Choroid plexus epithelial cell (primary cell): ENCODE data around the gene PRAC1.
"Not testable (repeated sequence)": the region's sequence is repeated elsewhere in the genome, so short reads cannot be mapped to it uniquely, and the experiment has no call there.

Experiments
- DNase-seq: peaks from one replicate; pipeline ENCODE4 v3.0.0-alpha.2; 2010; ENCODE audit warnings: low read depth
- H3K4me3 ChIP-seq: 2 replicates; pipeline ENCODE4 v1.5.1; 2011; ENCODE audit warnings: low read depth, mild to moderate bottlenecking, control low read depth, low read length, moderate library complexity
- TF ChIP-seq, protein P1 (sequence below): conservative IDR thresholded peaks from 2 replicates; pipeline ENCODE4 v1.5.1; 2011; ENCODE audit warnings: low read depth, mild to moderate bottlenecking, control low read depth, inconsistent platforms, low read length, moderate library complexity

Gene PRAC1

DNA sequence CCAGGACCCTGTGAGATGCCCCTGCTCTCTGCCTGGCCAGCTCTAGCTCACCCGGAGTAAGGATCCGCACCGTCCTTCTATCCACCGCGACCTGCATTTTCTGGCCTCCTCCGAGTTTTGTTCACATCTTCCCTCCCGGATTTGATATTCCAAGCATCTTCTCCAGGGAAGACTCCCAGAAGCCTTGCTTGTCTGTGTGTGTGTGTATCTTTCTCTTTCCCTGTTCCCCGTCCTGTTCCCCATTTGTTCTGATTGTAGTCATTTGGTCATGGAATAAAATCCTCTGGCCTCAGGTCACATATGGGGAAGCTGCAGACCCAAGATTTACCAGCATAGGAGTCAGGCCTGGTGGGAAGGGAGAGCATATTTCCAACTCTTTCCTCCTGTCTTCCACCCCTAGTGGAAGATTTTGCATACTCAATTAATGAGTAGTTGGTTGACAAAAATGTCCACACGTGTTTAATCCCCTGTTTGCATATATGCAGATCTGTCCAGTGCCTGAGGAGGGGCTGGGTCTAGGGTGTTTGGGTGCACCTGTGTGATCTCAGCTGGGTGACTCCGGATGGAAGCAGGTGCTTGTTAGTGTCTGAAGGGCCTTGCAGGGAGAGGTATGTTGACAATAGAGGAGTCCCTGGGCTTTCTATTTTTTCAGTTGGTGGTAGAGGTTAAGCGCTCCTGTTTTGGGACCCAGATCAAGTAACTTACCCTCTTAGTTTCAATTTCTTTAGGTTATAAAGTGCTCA is 1.9 kb downstream of the PRAC1 start:
- DNase-seq: no peak
- TF ChIP-seq, protein P1, sequence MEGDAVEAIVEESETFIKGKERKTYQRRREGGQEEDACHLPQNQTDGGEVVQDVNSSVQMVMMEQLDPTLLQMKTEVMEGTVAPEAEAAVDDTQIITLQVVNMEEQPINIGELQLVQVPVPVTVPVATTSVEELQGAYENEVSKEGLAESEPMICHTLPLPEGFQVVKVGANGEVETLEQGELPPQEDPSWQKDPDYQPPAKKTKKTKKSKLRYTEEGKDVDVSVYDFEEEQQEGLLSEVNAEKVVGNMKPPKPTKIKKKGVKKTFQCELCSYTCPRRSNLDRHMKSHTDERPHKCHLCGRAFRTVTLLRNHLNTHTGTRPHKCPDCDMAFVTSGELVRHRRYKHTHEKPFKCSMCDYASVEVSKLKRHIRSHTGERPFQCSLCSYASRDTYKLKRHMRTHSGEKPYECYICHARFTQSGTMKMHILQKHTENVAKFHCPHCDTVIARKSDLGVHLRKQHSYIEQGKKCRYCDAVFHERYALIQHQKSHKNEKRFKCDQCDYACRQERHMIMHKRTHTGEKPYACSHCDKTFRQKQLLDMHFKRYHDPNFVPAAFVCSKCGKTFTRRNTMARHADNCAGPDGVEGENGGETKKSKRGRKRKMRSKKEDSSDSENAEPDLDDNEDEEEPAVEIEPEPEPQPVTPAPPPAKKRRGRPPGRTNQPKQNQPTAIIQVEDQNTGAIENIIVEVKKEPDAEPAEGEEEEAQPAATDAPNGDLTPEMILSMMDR: no peak
- H3K4me3 ChIP-seq: no peak overlapping the region

DNA sequence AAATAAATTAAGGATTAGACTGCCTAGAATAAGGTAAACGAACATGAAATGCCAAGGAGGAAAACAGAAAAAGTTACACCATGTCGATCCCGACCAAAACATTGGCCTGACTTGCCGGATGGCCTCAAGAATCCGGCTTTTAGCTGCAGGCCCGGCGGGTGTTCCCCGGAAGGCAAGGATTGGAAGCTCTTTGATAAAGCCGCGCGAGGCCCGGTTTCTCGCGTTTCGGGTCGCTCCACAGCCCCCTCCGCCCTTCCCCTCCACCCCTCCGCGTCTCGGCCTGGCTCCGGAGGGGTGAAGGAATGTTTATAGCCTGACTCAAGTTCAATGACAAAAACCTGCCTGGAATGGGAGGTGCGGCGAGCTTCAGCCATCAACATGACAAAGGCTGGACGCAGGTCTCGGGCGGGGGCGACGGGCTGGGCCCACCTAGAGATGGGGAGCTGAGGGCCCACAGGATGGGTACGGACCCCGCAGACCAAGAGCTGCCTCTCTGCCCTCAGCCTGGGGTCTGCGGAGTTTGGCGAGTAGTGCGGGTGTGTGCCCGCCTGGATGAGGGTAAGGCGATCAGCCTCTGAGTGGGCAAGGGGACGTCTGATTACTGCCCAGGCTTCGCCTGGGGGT is 2.6 kb downstream of the PRAC1 start:
- DNase-seq: no peak
- TF ChIP-seq, protein P1: no peak
- no peak overlapping the region for H3K4me3 ChIP-seq

DNA sequence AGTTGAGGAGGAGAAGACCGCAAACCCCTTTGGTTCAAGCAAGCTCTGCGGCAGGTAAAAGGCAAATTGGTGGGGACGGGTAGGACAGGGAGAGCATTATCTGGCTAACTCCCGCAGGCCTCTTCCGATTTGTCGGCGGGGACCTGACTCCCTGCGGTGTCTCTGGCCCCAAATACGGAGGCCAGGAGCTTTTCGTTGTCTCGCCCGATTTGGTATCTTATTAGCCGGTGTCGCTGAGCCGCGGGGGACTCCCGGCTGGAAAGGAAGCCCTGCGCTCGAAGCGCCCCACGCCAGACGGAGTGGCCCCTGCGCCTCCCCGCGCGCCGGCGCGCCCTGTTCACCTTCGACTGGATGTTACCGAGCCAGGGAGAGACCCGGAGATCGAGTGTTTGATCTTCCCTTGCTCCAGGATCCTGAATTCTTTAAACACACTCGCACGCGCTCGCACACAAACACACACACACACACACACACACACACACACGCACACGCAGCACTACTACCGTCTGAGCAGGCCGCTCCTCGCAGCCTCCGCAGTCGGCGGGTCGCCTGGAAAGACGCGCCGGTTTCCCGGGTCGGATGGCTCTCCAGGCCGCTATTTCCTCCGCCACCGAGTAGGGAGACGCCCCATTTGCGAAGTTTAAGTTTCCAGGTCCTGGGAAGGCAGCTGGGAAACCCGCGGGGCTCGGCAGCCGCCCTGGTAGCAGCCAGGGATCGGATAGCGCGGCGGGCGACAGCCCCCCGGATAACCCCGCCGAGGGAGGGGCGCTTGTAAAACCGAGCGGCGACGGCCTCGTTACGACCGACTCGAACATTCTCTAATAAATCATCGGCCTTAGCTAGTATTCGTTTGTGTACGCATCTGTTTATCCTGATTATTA is 3.3 kb downstream of the PRAC1 start:
- TF ChIP-seq, protein P1: no peak
- no peak overlapping the region for H3K4me3 ChIP-seq
- no peak for DNase-seq

DNA sequence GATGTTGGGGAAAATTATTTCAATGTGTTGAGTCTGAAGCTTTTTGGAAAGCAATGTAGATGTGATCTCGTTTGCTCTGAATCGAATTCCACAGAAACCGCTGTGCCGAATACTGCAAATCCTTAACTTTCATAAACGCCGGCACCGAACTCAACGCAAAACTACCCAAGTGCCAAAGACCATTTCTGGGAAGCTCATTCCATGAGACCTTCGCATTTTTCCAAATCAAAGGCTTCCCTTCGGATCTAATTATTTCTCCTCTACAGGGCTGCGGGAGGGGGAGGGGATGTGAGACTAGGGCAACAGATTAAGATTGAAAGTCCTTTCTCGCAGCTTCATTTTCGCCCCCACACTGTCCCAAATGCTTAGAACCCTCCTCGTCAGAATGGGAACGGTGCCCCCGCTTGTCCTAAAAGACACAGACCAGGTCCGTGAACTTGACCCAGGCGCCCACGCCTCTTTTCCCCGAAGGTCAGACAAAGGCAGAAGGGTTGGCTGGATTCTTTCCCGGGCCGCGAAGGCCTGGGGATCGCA is 4.0 kb downstream of the PRAC1 start:
- DNase-seq: no peak
- H3K4me3 ChIP-seq: no peak overlapping the region
- TF ChIP-seq, protein P1: no peak

DNA sequence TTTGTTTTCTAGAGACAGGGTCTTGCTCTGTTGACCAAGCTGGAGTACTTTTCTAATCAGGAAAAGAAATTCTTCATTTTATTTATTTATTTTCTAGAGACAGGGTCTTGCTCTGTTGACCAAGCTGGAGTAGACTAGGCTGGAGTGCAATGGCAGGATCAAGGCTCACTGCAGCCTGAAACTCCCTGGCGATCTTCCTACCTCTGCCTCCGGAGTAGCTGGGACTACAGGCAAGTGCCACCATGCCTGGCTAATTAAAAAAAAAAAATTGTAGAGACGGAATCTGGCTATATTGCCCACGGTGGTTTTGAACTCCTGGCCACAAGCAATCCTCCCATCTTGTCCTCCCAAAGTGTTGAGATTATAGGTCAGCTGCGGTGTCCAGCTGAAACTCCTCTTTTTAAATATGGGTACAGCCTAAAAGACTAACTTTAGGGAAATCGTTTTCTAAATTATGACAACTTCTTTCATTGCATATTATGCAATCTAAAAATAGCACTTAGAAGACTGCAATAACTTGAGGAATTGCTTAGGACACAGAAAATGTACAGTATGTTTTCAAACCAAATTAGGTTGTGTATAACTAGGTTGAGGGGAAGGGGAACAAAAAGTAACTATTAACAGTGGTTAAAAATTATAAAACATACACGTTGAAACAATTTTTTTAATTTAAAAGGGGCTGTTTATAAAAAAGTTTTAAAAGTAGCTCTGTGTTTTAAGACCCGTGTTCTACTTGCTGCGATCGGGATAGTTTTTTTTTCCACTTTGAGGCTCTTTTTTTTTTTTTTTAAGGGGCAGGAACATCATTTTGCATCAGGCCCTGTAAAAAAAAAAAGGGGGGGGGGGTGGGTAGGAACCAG is 4.7 kb downstream of the PRAC1 start:
- TF ChIP-seq, protein P1: no peak
- no peak overlapping the region for H3K4me3 ChIP-seq
- DNase-seq: no peak

DNA sequence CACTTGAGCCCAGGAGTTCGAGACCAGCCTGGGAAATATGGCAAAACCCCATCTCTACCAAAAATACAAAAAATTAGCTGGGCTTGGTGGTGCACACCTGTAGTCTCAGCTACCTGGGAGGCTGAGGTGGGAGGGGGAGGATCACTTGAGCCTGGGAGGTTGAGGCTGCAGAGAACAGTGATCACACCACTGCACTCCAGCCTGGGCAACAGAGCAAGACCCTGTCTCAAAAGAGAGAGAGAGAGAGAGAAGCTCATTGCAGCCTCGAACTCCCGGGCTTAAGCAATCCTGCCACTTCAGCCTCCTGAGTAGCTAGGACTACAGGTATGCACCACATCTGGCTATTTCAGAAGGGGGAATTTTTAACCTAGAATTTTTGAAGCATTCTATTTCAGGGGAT is 5.8 kb downstream of the PRAC1 start:
- not testable (repeated sequence) for DNase-seq, H3K4me3 ChIP-seq
